Measurements from ENCODE around the gene TMEM63A.
"Not testable (repeated sequence)": the region's sequence is repeated elsewhere in the genome, so short reads cannot be mapped to it uniquely, and the experiment has no call there.

Gene TMEM63A

DNA sequence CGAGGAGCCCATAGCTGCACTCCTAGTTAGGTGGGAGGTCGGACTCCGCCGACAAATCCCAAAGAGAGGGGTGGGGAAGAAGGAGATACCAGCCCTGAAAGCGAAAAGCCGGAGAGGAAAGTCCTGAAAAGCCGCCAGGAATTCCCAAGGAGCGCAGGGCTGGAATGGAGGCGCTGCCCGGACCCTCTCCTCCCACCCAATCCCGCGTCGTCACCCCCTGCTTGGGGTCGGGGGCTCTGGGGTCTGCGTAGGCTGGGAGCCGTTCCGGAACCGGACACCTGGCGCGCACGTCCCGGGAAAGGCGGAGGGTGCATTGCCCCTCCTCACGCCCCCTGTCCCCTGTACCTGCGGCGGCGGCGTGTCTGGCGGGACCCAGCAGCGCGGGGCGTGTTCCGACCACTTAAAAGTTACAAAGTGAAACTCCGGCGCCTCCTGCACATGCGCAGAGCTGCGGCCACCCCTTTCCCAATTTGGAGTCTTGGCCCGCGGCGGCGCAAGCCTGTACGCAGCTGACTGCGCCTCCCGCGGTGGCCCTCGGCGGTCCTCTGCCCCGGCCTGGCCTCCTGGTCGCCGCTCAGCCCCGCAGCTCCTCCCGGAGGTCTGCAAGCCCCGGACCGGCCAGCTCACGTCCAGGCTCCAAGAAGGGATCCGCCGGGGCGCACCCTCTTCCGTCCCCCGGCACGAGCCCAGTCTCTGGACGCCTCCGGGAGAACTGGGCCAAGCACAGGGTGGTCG, at the start of gene TMEM63A:
TSS of gene TMEM63A (minus strand) at position 422 of the 735 bp plus-strand sequence. CDS start 4,800 bp downstream, outside the sequence.
- DNase-seq, result peak; percentile 78

DNA sequence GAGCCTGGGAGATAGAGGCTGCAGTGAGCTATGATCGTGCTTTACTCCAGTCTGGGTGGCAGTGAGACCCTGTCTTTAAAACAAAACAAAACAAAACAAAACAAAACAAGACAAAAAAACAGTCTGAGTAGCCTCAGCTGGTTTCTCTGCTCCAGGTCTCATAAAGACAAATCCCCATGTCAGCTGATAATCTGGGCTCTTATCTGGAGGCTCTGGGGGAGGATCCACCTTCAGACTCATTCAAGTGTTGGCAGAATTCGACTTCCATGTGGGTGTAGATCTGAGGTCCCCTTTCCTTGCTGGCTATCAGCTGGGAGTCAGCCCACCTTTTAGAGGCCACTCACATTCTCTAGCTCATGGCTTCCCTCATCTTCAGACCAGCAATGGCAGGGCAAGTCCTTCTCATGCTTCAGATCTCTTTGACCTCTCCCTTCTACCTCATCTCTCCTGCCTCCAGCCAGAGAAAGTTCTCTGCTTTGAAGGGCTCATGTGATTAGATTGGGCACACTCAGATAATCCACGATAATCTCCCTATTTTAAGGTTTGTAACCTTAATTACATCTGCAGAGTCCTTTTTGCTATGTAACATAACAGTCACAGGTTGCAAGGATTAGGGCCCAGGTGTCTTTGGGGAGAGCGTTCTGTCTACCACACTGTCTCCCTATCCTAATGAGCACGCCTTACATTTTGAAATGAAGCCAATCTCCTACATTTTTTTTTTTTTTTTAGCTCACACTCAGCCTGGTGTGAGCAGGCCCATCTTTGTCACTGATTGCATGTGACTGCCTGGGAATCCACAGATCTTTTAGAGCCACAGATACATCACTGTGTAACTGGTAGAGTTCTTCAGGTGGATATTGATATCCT, 49.3 kb upstream of the TMEM63A start:
- DNase-seq, result no peak

GRCh38 chr1:225930566-225930965, 48.4 kb upstream of the TMEM63A start:
- DNase-seq, result no peak

DNA sequence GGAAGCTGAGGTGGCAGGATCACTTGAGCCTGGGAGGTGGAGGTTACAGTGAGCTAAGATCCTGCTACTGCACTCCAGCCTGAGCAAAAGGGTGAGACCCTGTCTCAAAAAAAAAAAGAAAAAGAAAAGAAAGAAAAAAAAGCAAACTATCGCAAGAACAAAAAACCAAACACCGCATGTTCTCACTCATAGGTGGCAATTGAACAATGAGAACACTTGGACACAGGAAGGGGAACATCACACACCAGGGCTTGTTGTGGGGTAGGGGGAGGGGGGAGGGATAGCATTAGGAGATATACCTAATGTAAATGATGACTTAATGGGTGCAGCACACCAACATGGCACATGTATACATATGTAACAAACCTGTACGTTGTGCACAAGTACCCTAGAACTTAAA, 47.3 kb upstream of the TMEM63A start:
- not testable (repeated sequence) for DNase-seq

DNA sequence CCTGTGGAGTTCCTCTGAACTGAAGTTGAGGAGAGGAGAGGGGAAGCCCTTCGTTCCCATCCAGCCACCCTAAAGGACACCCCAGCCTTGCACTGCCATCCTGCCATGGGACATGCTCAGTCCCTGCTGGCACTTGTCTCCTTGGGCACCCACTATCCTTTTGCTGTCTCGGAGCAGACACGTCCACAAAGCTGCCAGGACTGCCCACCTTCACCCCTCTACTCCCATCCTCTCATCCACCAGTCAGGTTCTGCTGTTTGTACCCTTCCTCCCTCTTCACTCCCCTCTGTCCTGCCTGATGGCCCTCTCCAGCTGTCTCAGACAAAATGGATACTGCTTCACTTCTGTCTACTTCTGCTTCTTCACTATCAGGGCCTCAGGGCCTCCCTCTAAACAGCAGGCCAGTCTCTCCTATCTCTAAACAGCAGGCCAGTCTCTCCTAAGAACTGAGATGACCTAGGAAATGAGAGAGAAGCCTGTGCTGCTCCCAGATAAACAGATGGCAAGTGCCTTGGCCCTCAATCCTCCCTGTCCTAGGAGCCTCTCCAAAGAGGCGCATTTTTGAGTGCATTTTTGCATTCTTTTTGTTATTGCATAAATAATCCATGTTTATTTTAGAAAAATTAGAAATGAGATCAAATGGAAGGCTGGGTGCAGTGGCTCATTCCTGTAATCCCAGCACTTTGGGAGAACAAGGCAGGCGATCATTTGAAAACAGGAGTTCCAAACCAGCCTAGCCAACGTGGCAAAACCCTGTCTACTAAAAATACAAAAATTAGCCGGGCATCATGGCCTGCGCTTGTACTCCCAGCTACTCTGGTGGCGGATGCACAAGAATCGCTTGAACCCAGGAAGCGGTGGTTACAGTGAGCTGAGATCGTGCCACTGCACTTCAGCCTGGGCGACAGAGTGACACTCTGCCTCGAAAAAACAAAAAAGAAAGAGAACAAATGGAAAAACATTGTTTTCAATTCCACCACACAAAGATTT, 46.3 kb upstream of the TMEM63A start:
- no peak for DNase-seq

GRCh38 chr1:225926551-225927113, 44.5 kb upstream of the TMEM63A start:
- DNase-seq, result no peak

GRCh38 chr1:225923692-225924555, 41.7 kb upstream of the TMEM63A start, which contains the start of gene PYCR2:
Gene PYCR2, minus strand, starts transcription at chr1:225924250. Its CDS starts 140 bp downstream, at chr1:225924110.
- DNase-seq, result peak; percentile 95

DNA sequence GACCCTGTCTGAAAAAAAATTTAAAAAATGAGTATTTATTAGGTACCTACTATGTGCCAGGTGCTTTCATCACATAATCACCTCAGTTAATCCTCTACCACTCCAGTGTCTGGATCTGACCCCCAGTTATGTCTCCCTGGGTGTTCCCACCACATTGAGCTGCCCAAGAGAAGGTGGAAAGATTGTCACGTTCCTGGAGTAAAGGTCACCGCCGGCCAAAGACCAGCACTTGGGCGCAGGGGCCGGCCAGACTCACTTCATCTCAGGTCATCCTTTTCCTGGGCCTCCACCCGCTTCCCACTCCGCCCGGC, 41.2 kb upstream of the TMEM63A start:
- no peak for DNase-seq

GRCh38 chr1:225921734-225922709, 39.8 kb upstream of the TMEM63A start:
- DNase-seq, result no peak

GRCh38 chr1:225919906-225920305, 37.7 kb upstream of the TMEM63A start:
- DNase-seq, result peak; percentile 20

DNA sequence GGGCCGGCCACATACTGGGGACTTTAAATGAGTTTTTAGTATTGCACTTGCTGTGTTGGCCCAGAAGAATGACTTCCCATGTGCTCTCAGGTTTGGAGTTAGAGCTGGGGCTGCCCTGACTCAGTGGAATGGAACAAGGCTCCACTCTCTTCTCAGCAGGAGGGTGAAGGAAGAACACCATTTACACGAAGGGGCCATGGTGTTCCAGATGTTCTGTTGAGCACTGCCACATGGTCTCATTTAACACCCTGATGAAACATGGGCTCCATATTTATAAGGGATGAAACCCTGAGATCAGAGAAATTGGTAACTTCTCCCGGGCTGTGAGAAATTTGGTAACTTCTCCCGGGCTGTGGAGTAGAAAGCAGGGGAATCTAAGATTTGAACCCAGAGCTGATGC, 36.1 kb upstream of the TMEM63A start:
- DNase-seq, result no peak

DNA sequence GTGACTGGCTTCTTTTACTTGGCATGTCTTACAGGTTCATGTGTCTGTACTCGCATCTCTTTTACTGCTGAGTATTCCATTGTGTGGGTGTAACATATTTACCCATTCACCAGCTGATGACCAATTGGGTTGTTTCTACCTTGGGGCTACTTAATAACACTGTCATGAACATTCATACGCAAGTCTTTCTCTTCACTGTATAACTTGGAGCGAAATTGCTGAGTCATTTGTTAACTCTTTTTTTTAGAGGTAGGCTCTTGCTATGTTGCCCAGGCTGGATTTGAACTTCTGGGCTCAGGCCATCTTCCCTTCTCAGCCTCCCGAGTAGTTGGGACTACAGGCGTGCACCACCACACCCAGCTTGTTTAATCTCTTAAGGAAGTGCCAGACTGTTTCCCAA, 35.4 kb upstream of the TMEM63A start:
- no peak for DNase-seq

DNA sequence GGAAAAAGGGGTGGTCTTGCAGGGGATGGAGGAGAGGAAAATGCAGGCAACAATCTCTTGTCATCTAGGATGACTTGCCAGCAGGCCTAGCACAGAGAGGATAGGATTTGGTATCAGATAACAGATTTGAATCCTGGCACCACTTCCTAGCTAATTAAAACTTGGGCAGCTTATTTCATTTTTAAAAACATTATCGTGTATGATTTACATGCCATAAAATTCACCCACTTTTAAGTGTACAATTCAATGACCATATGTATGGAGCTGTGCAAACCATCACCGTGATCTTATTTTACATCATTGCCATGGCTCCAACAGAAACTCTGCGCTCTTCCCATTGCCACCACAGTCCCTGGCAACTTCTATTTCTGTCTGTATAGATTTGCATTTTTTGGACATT, 34.9 kb upstream of the TMEM63A start:
- DNase-seq, result no peak

DNA sequence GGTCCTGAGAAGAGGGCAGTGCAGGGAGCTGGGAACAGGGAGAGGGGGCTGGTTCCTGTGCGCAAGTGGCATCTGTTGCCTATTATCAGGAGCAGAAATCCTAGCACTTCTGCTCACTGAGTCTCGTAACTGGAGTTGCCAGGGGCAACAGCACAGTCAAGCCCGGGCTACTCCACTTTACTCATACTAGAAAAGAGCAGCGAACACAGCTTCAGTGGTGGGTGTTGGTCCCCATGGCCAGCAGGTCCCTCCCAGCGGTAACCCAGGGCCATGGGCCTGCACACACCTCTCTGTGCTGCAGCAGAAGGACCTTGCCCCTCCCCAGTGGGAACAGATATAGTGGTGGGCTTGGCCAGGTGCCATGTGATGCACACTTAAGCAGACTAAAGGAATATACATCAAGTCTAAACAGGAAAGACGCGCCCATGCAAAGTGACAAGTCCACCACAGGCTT, 33.4 kb upstream of the TMEM63A start:
- DNase-seq, result no peak

DNA sequence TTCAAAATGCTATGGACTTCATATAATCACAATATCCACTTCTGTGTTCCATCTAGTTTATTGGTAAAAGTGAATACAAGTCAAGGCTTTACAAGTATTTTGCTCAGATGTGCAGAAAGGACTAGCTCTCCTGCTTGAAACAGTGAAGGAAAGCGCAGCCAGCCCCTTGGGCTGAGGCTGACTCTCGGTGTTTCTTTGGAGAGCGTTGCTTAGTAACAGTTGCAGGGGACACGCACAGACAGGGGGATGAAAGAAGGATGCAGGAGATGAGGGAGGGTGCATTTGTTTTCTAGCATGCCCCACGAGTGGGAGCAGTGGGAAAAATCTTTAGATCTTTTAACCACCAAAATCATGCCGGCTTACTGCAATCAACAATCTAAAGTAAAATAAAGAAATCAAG, 32.8 kb upstream of the TMEM63A start:
- DNase-seq, result no peak

- DNase-seq, result no peak
Observed at GRCh38 chr1:225914391-225914790, 32.2 kb upstream of the TMEM63A start.

- DNase-seq, result peak; percentile 34
Observed at GRCh38 chr1:225911191-225912130, 29.3 kb upstream of the TMEM63A start.

GRCh38 chr1:225909477-225909876, 27.3 kb upstream of the TMEM63A start:
- no peak for DNase-seq

DNA sequence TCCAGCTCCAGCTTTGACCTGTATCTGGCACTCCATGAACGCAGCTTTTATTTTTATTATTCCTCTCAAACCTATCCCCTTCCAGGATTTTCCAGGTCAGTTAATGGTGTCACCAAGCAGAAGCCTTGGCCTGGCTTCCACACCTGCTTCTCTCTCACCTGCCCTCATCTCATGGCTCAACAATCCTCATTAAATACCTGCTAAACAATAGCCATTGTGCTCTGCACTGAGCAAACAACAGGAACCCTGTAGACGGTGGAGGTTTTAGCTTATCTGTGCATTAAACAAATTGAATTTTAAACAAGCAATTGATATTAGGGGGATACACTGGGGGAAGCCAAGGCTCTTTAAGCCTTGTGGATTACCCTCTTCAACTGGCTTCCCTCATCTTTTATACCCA, 26.6 kb upstream of the TMEM63A start:
- no peak for DNase-seq
